OCI-LY7 (cell line): Measurements from ENCODE around the gene RPUSD3. TPM values are rescaled to one million over a fixed set of nuclear protein-coding genes. Genes with fewer than 3 reads are reported as not detected.
A peak's percentile ranks its signal among the peaks of the same experiment; 100 is the strongest.

Experiments used
- BruUV-seq: library from RNA; stranded (reverse); fragments of 400-500 nt; replicated peaks from 2 replicates; lab custom pipeline; 2021; lab: Mats Ljungman, UMichigan
- CTCF ChIA-PET: fragments of 300-600 bp; sonication (Branson Sonifier 250); formaldehyde crosslinking; loops from one replicate; lab custom pipeline; 2022; ENCODE audit warnings: antibody characterized with exemption; ENCODE audit not compliant: unreplicated experiment; lab: Charles Lee
- POLR2A ChIA-PET: fragments of 300-600 bp; sonication (Branson Sonifier 250); formaldehyde crosslinking; loops from one replicate; lab custom pipeline; 2022; ENCODE audit warnings: antibody characterized with exemption; lab: Charles Lee
- DNase-seq: peaks from one replicate; pipeline ENCODE4 v3.0.0-alpha.2; 2015; ENCODE audit warnings: low spot score
- H2AFZ ChIP-seq: fragments of 200-600 bp; sonication (generic), shearing (Covaris generic); 2 replicates; pipeline ENCODE4 v1.6.1; 2014; ENCODE audit warnings: mild to moderate bottlenecking, antibody characterized with exemption, low read length, moderate library complexity
- H3K27ac ChIP-seq: fragments of 200-600 bp; sonication (generic); 2 replicates; pipeline ENCODE4 v1.5.1; 2014; ENCODE audit warnings: mixed run types, low read depth, mild to moderate bottlenecking, moderate library complexity, low read length, inconsistent platforms; ENCODE audit not compliant: poor library complexity, severe bottlenecking
- H3K36me3 ChIP-seq: fragments of 200-600 bp; sonication (generic); 2 replicates; pipeline ENCODE4 v1.6.1; 2014; ENCODE audit warnings: mild to moderate bottlenecking, antibody characterized with exemption, low read length, moderate library complexity, mixed read lengths; ENCODE audit not compliant: insufficient read depth
- H3K4me1 ChIP-seq: fragments of 200-600 bp; sonication (generic); 2 replicates; pipeline ENCODE4 v1.5.1; 2014; ENCODE audit warnings: mild to moderate bottlenecking, low read length; ENCODE audit not compliant: insufficient read depth, poor library complexity, severe bottlenecking
- H3K4me2 ChIP-seq: fragments of 200-600 bp; sonication (generic); 2 replicates; pipeline ENCODE4 v1.6.1; 2014; ENCODE audit warnings: mild to moderate bottlenecking, low read length
- H3K4me3 ChIP-seq: fragments of 200-600 bp; sonication (generic); 2 replicates; pipeline ENCODE4 v1.5.1; 2014; ENCODE audit warnings: mild to moderate bottlenecking, low read depth, low read length; ENCODE audit not compliant: poor library complexity, severe bottlenecking
- H3K79me2 ChIP-seq: fragments of 200-600 bp; sonication (generic); 2 replicates; pipeline ENCODE4 v1.6.1; 2016; ENCODE audit warnings: low read depth, mild to moderate bottlenecking, low read length, moderate library complexity, mixed read lengths; ENCODE audit not compliant: insufficient read depth
- H3K9me2 ChIP-seq: fragments of 200-600 bp; sonication (generic); 2 replicates; pipeline ENCODE4 v1.6.1; 2016; ENCODE audit warnings: mild to moderate bottlenecking, low read length, mixed read lengths; ENCODE audit not compliant: insufficient read depth
- H3K9me3 ChIP-seq: fragments of 200-600 bp; sonication (generic); 2 replicates; pipeline ENCODE4 v1.6.1; 2014; ENCODE audit warnings: mild to moderate bottlenecking, mixed run types, low read length, mixed read lengths
- H4K20me1 ChIP-seq: fragments of 200-600 bp; sonication (generic); 2 replicates; pipeline ENCODE4 v1.6.1; 2014; ENCODE audit warnings: mild to moderate bottlenecking, antibody characterized with exemption, low read length, moderate library complexity, mixed read lengths; ENCODE audit not compliant: insufficient read depth
- CTCF ChIP-seq: fragments of 200-600 bp; sonication (generic); conservative IDR thresholded peaks from 2 replicates; pipeline ENCODE4 v1.5.1; 2014; ENCODE audit warnings: mild to moderate bottlenecking, antibody characterized with exemption, low read length, moderate library complexity, mixed read lengths
- EZH2phosphoT487 ChIP-seq: fragments of 200-600 bp; sonication (generic); IDR thresholded peaks from 2 replicates; pipeline ENCODE4 v1.6.1; 2018; ENCODE audit warnings: low read depth, borderline replicate concordance, mild to moderate bottlenecking, mixed run types, antibody characterized with exemption, low read length, moderate library complexity, mixed read lengths
- intact Hi-C: fragments of 100-400 bp; cut with micrococcal nuclease; formaldehyde crosslinking; loops from one replicate; pipeline ENCODE4 v1.10.0; 2022; ENCODE audit not compliant: unreplicated experiment
- total RNA-seq, 2 experiments: library from RNA; depleted of rRNA in 1 of 2; stranded (reverse); fragments of >200 nt in 1 of 2; shearing (Covaris generic) in 1 of 2; gene quantifications; 2 replicates each; pipeline ENCODE4 v1.2.3, GENCODE V29; 2014 to 2022

The RPUSD3 gene
- total RNA-seq, 2 experiments from 2014 or later, result 44.2 to 59.2 TPM

DNA sequence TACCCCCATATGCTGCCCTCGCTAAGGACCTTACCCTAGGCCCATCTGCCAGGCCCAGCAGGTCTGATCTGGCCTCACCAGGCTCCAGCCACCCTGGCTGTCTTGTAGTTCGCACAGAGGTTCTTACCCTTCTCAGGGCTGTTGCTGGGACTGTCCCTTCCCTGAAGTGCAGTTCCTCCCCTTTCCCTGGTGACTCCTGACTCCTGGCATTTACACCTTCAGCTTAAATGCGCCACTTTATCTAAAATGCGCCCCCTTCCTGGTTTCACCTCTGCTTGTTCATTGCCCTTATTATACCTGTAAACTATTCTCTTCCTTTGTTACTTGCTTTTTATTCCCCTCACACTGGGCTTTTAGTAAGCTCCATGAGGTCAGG lies 34.6 kb downstream of the RPUSD3 start:
- Histone ChIP-seq H3K36me3 (peaks cover 78% of the 10 kb centered on the region), H3K4me3 (peak overlapping the region; percentile 52), H3K4me2 (peak overlapping the region; percentile 76), H3K4me1 (peaks cover 21% of the 10 kb centered on the region), H3K79me2 (no peaks in the 10 kb centered on the region), H3K9me3 (no peaks in the 10 kb centered on the region), H3K27ac (peak overlapping the region; percentile 52), H4K20me1 (no peaks in the 10 kb centered on the region), H3K9me2 (no peaks in the 10 kb centered on the region), H2AFZ (peak overlapping the region; percentile 6; the same call in 1 of the 2 replicates)
- CTCF ChIA-PET, result interaction anchor here (0.6 kb wide), 1 partner anchor 19 kb away, joined by 3 read pairs; no protein-coding TSS in a partner anchor
- no peak for TF ChIP-seq EZH2phosphoT487
- TF ChIP-seq CTCF, result no peak
- BruUV-seq, result no TSS peak
- no peak for DNase-seq
- intact Hi-C loops, result no loop called here
- POLR2A ChIA-PET, result interaction anchor here (0.6 to 0.7 kb wide), 2 partner anchors 22 to 82 kb away, joined by 3 read pairs; no protein-coding TSS in a partner anchor

- no peaks in the 10 kb centered on the region for H3K9me3 ChIP-seq
- peaks cover 21% of the 10 kb centered on the region for H3K4me1 ChIP-seq
- H3K4me3 ChIP-seq, result no peak overlapping the region
- no peaks in the 10 kb centered on the region for H4K20me1 ChIP-seq
- peak overlapping the region; percentile 52 for H3K27ac ChIP-seq
- intact Hi-C loops, result no loop called here
- H3K9me2 ChIP-seq, result no peaks in the 10 kb centered on the region
- H2AFZ ChIP-seq, result no peak overlapping the region
- POLR2A ChIA-PET, result interaction anchor here (0.6 to 1.8 kb wide), 4 partner anchors 9 to 41 kb away, joined by 3 to 5 read pairs (median 4); partner anchors contain the start of genes ARPC4 and TADA3
- peak; percentile 75 for TF ChIP-seq CTCF
- no peak for TF ChIP-seq EZH2phosphoT487
- H3K79me2 ChIP-seq, result no peaks in the 10 kb centered on the region
- CTCF ChIA-PET, result interaction anchor here (0.6 kb wide), 1 partner anchor 35 kb away, joined by 3 read pairs; the partner anchor contains the start of gene RPUSD3
- peak; percentile 78 for DNase-seq
- BruUV-seq, result no TSS peak
- H3K36me3 ChIP-seq, result peaks cover 81% of the 10 kb centered on the region
- no peak overlapping the region; the same call in 1 of the 2 replicates for H3K4me2 ChIP-seq
These were observed 35.3 kb downstream of the RPUSD3 start for GRCh38 chr3:9808345-9809037.

- CTCF ChIA-PET, result interaction anchor here (0.6 kb wide), 1 partner anchor 36 kb away, joined by 3 read pairs; the partner anchor contains the start of gene RPUSD3
- TF ChIP-seq CTCF (no peak), EZH2phosphoT487 (no peak)
- Histone ChIP-seq H3K9me2 (no peaks in the 10 kb centered on the region), H2AFZ (no peak overlapping the region), H3K27ac (no peak overlapping the region), H3K4me1 (peaks cover 21% of the 10 kb centered on the region), H3K4me3 (no peak overlapping the region), H3K4me2 (no peak overlapping the region), H3K36me3 (peaks cover 81% of the 10 kb centered on the region), H3K79me2 (no peaks in the 10 kb centered on the region), H4K20me1 (no peaks in the 10 kb centered on the region), H3K9me3 (no peaks in the 10 kb centered on the region)
- intact Hi-C loops, result no loop called here
- DNase-seq, result no peak
- no TSS peak for BruUV-seq
- POLR2A ChIA-PET, result interaction anchor here (0.6 to 1.8 kb wide), 4 partner anchors 9 to 32 kb away, joined by 3 to 5 read pairs (median 4); partner anchors contain the start of genes ARPC4 and TADA3
These were observed 35.8 kb downstream of the RPUSD3 start for GRCh38 chr3:9807981-9808344.
